DOHH2 (cell line): ENCODE data around the gene RAMP1.

Source experiments
- CTCF ChIP-seq: fragments of 200-600 bp; sonication (generic); IDR thresholded peaks from one replicate; pipeline ENCODE4 v1.5.1; 2014; ENCODE audit warnings: antibody characterized with exemption, mild to moderate bottlenecking, low read depth, low read length; ENCODE audit not compliant: poor library complexity, severe bottlenecking
- EZH2phosphoT487 ChIP-seq: fragments of 200-600 bp; sonication (generic); IDR thresholded peaks from 2 replicates; pipeline ENCODE4 v1.6.1; 2017; ENCODE audit warnings: borderline replicate concordance, mild to moderate bottlenecking, antibody characterized with exemption, low read length, moderate library complexity, mixed read lengths

DNA sequence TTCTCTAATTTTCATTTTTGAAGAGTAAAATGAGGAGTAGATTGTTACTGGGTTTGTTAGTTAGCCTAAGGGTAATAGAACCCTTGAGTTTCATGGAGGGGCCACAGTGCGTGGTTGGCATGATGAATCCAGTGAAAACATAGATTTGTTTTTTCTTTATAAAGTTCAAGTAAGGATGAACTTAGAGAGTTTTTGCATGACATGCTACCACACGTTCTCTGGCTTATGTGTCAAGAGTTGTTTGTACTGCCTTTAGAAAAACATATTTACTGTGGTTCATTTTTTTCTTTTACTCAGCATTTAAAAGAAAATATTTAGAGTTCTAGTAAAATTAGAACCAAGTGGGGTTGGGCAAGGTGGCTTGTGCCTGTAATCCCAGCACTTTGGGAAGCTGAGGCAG is 39.0 kb upstream of the RAMP1 start:
- TF ChIP-seq CTCF = no peak
- TF ChIP-seq EZH2phosphoT487 = no peak
